Liver (tissue), 9 donors: ENCODE measurements around the gene WNK2. TPM values are rescaled to one million over a fixed set of nuclear protein-coding genes. Genes with fewer than 3 reads are reported as not detected.

ENCODE experiments used
- DNase-seq: peaks from one replicate; pipeline ENCODE4 v3.0.0-alpha.2; 2017; ENCODE audit warnings: low spot score
- H3K27ac ChIP-seq, 2 donors: one replicate each; pipeline ENCODE4 v1.7.0; 2013; ENCODE audit warnings: inconsistent platforms in 2 of 2, low read length in 2 of 2, control low read depth in 1 of 2, low read depth in 1 of 2, mild to moderate bottlenecking in 1 of 2
- H3K27me3 ChIP-seq, 4 donors: one replicate each; pipeline versions ENCODE4 v1.6.1 to v1.7.0; 2013; ENCODE audit warnings: low read length in 3 of 4, inconsistent platforms in 1 of 4, mild to moderate bottlenecking in 1 of 4, moderate library complexity in 1 of 4; ENCODE audit not compliant: control insufficient read depth in 4 of 4, insufficient read depth in 4 of 4
- H3K36me3 ChIP-seq, 4 donors: one replicate each; pipeline versions ENCODE4 v1.6.1 to v1.7.0; 2013; ENCODE audit warnings: low read length in 3 of 4, mild to moderate bottlenecking in 3 of 4, low read depth in 1 of 4, moderate library complexity in 1 of 4; ENCODE audit not compliant: control insufficient read depth in 4 of 4, insufficient read depth in 3 of 4
- H3K4me1 ChIP-seq, 4 donors: one replicate each; pipeline versions ENCODE4 v1.6.1 to v1.7.0; 2013; ENCODE audit warnings: low read length in 3 of 4, mild to moderate bottlenecking in 3 of 4, moderate library complexity in 1 of 4; ENCODE audit not compliant: control insufficient read depth in 4 of 4, insufficient read depth in 4 of 4
- H3K4me3 ChIP-seq, 3 donors: one replicate each; pipeline versions ENCODE4 v1.6.1 to v1.7.0; 2013; ENCODE audit warnings: low read length in 3 of 3, control low read depth in 1 of 3, low read depth in 1 of 3, mild to moderate bottlenecking in 1 of 3
- H3K9ac ChIP-seq, 2 donors: one replicate each; pipeline ENCODE4 v1.7.0; 2013; ENCODE audit warnings: low read length in 2 of 2, mild to moderate bottlenecking in 2 of 2, moderate library complexity in 2 of 2, control low read depth in 1 of 2, low read depth in 1 of 2
- H3K9me3 ChIP-seq, 4 donors: one replicate each; pipeline versions ENCODE4 v1.6.1 to v1.7.0; 2013; ENCODE audit warnings: low read length in 3 of 4; ENCODE audit not compliant: control insufficient read depth in 4 of 4
- EGR1 ChIP-seq, 2 donors: IDR thresholded peaks; 2 replicates each; pipeline ENCODE4 v1.6.1; 2016 to 2018; ENCODE audit warnings: antibody characterized with exemption in 2 of 2, low read depth in 2 of 2
- FOXA1 ChIP-seq: IDR thresholded peaks from 2 replicates; pipeline ENCODE4 v1.6.1; 2016; ENCODE audit warnings: antibody characterized with exemption
- FOXA2 ChIP-seq: IDR thresholded peaks from 2 replicates; pipeline ENCODE4 v1.6.1; 2016; ENCODE audit warnings: antibody characterized with exemption
- GABPA ChIP-seq, 2 donors: IDR thresholded peaks in 1 of 2; conservative IDR thresholded peaks in 1 of 2; 2 replicates each; pipeline ENCODE4 v1.6.1; 2016; ENCODE audit warnings: antibody characterized with exemption in 2 of 2, mild to moderate bottlenecking in 1 of 2, moderate library complexity in 1 of 2
- HNF4A ChIP-seq, 2 donors: conservative IDR thresholded peaks; 2 replicates each; pipeline ENCODE4 v1.6.1; 2016; ENCODE audit warnings: antibody characterized with exemption in 2 of 2, mild to moderate bottlenecking in 2 of 2
- HNF4G ChIP-seq: IDR thresholded peaks from 2 replicates; pipeline ENCODE4 v1.6.1; 2016; ENCODE audit warnings: antibody characterized with exemption
- JUND ChIP-seq, 2 donors: IDR thresholded peaks; 2 replicates each; pipeline ENCODE4 v1.6.1; 2016; ENCODE audit warnings: antibody characterized with exemption in 2 of 2
- RAD21 ChIP-seq, 2 donors: IDR thresholded peaks; 2 replicates each; pipeline ENCODE4 v1.6.1; 2016; ENCODE audit warnings: antibody characterized with exemption in 2 of 2, mild to moderate bottlenecking in 2 of 2
- SP1 ChIP-seq: IDR thresholded peaks from 2 replicates; pipeline ENCODE4 v1.6.1; 2018; ENCODE audit warnings: antibody characterized with exemption, mild to moderate bottlenecking
- TAF1 ChIP-seq: conservative IDR thresholded peaks from 2 replicates; pipeline ENCODE4 v1.6.1; 2016; ENCODE audit warnings: antibody characterized with exemption, mild to moderate bottlenecking
- YY1 ChIP-seq: IDR thresholded peaks from 2 replicates; pipeline ENCODE4 v1.6.1; 2016; ENCODE audit warnings: antibody characterized with exemption, mild to moderate bottlenecking
- WGBS: extraction: QIAGEN DNeasy Blood & Tissue Kit; methylation state at CpG from one replicate; pipeline ENCODE4 v1.1.7; 2013; 5-methylcytosine and 5-hydroxymethylcytosine counted together
- polyA plus RNA-seq, 2 donors: library from polyadenylated mRNA; stranded (reverse) in 1 of 2; unstranded in 1 of 2; fragments of 200-250 nt in 1 of 2; fragments of >200 nt in 1 of 2; fragmentation: Nextera tagmentation in 1 of 2; extraction: Ambion mirVana in 1 of 2; gene quantifications; one replicate each; pipeline versions ENCODE4 v1.2.1 to v1.2.3, GENCODE V29; 2013 to 2015
- total RNA-seq, 2 donors: library from RNA; depleted of rRNA; stranded (reverse); fragments of >200 nt; gene quantifications; one replicate each; pipeline ENCODE4 v1.2.3, GENCODE V29; 2014
- TF ChIP-seq, protein P1 (sequence below): IDR thresholded peaks from 2 replicates; pipeline ENCODE4 v1.6.1; 2016; ENCODE audit warnings: antibody characterized with exemption
- TF ChIP-seq, protein P2 (sequence below): IDR thresholded peaks from 2 replicates; pipeline ENCODE4 v1.6.1; 2016; ENCODE audit warnings: antibody characterized with exemption
- TF ChIP-seq, protein P3 (sequence below): fragments of 150-350 bp; IDR thresholded peaks from 2 replicates; pipeline ENCODE4 v1.5.1; 2017; ENCODE audit warnings: improper control_type of control experiment, low read depth, low read length; ENCODE audit not compliant: missing input control
- donor health status: healthy.
- donor health status: healthy.
- donor health status: healthy.
- donor health status: healthy.
- donor health status: healthy.

The WNK2 gene
- total and polyA plus RNA-seq, 4 donors: 0.65 to 4.4 (median 1.7) TPM

DNA sequence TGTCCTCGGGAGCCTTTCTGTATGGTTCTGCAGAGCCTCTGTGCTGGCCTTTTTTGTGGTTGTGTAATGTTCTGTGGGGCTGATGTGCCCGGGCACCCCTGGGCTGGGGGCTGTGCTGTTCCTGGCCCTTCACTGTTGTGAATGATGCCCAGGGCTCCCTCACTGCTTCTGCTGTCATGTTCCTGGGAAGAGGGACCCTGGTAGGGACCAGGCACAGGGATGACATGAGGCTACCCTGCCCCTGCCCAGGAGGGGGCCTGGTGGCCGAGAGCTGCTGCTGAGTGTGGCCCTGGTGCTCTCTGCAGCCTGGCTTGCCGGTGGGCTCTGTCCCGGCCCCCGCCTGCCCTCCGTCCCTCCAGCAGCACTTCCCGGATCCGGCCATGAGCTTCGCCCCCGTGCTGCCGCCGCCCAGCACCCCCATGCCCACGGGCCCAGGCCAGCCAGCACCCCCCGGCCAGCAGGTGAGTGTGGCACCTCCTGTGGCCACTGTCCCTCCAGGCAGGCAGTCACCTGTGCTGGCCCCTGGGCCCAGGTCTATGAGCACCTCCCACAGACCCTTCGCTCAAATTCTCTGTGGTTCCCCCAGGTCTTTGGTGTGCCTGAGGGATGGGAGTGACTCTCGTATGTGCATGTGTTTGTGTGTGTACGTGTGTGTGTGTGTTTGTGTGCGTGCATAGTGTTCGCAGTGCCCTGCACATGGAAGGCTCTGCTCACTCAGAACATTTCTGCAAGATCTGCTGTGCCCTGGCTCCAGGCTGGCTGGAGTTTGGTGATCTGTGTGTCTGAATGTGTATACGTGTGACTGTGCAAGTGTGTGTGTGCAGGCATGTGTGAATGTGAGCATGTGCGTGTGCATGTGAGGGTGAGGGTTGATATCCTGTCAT is 72.3 kb downstream of the WNK2 start:
- Histone ChIP-seq H3K27ac (no peak overlapping the region), H3K4me1 (no peaks in the 10 kb centered on the region), H3K9ac (no peak overlapping the region), H3K4me3 (no peak overlapping the region), H3K36me3 (no peaks in the 10 kb centered on the region), H3K9me3 (no peaks in the 10 kb centered on the region), H3K27me3 (no peaks in the 10 kb centered on the region)
- WGBS: 94% methylated on average over 22 of the region's 22 CpGs
- TF ChIP-seq TAF1 (no peak), YY1 (no peak), RAD21 (IDR thresholded peaks at IDR 0.05) (no peak), SP1 (no peak), EGR1 (IDR thresholded peaks at IDR 0.05; ENCODE audit: low read depth in 2 of 2) (no peak), FOXA1 (no peak)
- TF ChIP-seq, protein P1, sequence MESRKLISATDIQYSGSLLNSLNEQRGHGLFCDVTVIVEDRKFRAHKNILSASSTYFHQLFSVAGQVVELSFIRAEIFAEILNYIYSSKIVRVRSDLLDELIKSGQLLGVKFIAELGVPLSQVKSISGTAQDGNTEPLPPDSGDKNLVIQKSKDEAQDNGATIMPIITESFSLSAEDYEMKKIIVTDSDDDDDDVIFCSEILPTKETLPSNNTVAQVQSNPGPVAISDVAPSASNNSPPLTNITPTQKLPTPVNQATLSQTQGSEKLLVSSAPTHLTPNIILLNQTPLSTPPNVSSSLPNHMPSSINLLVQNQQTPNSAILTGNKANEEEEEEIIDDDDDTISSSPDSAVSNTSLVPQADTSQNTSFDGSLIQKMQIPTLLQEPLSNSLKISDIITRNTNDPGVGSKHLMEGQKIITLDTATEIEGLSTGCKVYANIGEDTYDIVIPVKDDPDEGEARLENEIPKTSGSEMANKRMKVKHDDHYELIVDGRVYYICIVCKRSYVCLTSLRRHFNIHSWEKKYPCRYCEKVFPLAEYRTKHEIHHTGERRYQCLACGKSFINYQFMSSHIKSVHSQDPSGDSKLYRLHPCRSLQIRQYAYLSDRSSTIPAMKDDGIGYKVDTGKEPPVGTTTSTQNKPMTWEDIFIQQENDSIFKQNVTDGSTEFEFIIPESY: no peak
- TF ChIP-seq, protein P2, sequence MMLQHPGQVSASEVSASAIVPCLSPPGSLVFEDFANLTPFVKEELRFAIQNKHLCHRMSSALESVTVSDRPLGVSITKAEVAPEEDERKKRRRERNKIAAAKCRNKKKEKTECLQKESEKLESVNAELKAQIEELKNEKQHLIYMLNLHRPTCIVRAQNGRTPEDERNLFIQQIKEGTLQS: no peak
- TF ChIP-seq, protein P3, sequence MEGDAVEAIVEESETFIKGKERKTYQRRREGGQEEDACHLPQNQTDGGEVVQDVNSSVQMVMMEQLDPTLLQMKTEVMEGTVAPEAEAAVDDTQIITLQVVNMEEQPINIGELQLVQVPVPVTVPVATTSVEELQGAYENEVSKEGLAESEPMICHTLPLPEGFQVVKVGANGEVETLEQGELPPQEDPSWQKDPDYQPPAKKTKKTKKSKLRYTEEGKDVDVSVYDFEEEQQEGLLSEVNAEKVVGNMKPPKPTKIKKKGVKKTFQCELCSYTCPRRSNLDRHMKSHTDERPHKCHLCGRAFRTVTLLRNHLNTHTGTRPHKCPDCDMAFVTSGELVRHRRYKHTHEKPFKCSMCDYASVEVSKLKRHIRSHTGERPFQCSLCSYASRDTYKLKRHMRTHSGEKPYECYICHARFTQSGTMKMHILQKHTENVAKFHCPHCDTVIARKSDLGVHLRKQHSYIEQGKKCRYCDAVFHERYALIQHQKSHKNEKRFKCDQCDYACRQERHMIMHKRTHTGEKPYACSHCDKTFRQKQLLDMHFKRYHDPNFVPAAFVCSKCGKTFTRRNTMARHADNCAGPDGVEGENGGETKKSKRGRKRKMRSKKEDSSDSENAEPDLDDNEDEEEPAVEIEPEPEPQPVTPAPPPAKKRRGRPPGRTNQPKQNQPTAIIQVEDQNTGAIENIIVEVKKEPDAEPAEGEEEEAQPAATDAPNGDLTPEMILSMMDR: no peak
- no peak for DNase-seq

DNA sequence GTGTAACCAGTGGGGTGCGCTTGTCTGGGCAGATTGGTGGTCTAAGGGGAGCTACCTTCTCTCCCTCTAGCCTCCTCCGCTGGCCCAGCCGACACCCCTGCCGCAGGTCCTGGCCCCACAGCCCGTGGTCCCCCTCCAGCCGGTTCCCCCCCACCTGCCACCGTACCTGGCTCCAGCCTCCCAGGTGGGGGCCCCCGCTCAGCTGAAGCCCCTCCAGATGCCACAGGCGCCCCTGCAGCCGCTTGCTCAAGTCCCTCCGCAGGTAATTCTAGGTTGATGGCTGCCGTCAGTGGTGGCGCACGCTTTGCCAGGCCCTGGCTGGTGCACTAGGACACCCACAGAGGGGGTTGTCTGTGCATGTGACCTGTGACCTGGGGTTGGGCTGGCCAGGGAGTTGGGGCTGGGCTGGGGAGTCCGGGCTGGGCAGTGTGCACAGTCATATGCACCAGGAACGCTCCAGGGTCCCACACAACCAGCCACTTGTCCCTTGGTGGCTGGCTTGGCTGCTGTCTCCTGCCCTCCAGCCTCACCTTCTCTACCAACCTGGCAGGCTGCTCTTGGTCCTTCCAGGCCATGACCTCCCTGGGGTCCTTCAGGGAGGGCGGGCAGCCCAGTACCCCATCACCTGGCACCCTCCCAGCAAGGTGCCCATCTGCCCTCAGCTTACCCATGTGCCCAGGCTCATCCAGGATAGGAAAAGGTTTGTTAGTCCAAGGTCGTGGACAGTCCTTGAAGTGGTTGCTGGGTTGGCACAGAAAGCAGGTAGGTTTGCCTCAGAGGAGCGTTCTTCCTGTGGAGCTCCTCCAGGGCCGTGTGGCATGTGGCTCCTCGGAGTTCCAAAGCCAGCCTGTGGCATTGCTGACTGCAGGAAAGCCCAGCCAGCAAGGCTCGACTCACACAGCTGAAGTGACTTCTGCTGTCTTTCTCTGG is 73.2 kb downstream of the WNK2 start:
- Histone ChIP-seq H3K36me3 (no peaks in the 10 kb centered on the region), H3K9ac (no peak overlapping the region), H3K4me3 (no peak overlapping the region), H3K9me3 (no peaks in the 10 kb centered on the region), H3K4me1 (no peaks in the 10 kb centered on the region), H3K27me3 (no peaks in the 10 kb centered on the region), H3K27ac (no peak overlapping the region)
- 92% methylated on average over 22 of the region's 22 CpGs for WGBS
- DNase-seq: peak; percentile 27
- TF ChIP-seq FOXA2 (no peak), SP1 (no peak)

DNA sequence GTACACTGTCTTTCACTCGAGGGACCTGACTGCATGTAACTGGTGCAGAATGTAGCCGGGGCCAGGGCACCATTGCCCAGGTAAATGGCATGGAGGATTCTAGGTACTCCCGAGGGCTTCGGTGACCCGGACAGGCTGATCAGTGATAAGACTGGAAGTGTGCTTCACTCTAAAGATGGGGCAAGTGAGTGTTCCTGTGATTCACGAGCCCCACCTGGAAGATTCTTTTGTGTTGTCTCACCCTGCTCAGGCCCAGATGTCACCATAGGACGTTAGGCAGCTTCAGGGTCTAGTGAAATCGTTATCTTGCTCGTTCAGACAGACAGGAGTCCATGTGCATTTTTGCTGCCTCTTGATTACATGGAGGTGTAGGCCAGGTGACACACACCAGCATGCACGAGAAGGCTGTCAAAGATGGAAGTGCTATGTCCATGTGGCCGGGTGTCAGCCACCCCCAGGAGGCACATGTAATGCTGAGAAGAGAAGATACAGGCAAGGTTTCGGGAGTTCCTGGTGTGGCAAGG is 73.9 kb downstream of the WNK2 start:
- Histone ChIP-seq H3K27ac (no peak overlapping the region), H3K36me3 (no peaks in the 10 kb centered on the region), H3K4me3 (no peak overlapping the region), H3K27me3 (no peaks in the 10 kb centered on the region), H3K4me1 (peaks cover 0 to under 1% (median 0%) of the 10 kb centered on the region in 4 donors), H3K9ac (no peak overlapping the region), H3K9me3 (no peaks in the 10 kb centered on the region)
- WGBS: 90% methylated on average over 12 of the region's 12 CpGs
- no peak for DNase-seq
- TF ChIP-seq GABPA (IDR thresholded peaks at IDR 0.05 in 1 of 2, conservative IDR thresholded peaks at IDR 0.05 in 1 of 2) (no peak), HNF4A (conservative IDR thresholded peaks at IDR 0.05) (no peak), FOXA1 (no peak), EGR1 (IDR thresholded peaks at IDR 0.05; ENCODE audit: low read depth in 2 of 2) (no peak), HNF4G (no peak), FOXA2 (no peak), JUND (IDR thresholded peaks at IDR 0.05) (no peak)
- TF ChIP-seq, protein P1: no peak
- TF ChIP-seq, protein P3: no peak
